A549 treated with GW870086 at 1 μM for 4 hours (cell line): ENCODE measurements around the gene PSMC3IP. TPM values are rescaled to one million over a fixed set of nuclear protein-coding genes. Genes with fewer than 3 reads are reported as not detected.

Experiments used
- total RNA-seq: library from RNA; stranded (reverse); fragments of 200-300 nt; extraction: Qiagen RNA extraction; gene quantifications from 5 replicates; pipeline ENCODE4 v1.2.3, GENCODE V29; 2022; ENCODE audit warnings: low read depth

Gene PSMC3IP, protein sequence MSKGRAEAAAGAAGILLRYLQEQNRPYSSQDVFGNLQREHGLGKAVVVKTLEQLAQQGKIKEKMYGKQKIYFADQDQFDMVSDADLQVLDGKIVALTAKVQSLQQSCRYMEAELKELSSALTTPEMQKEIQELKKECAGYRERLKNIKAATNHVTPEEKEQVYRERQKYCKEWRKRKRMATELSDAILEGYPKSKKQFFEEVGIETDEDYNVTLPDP
- total RNA-seq, result 29.3 to 35.2 TPM (median 30.5 TPM) in 5 replicates

DNA sequence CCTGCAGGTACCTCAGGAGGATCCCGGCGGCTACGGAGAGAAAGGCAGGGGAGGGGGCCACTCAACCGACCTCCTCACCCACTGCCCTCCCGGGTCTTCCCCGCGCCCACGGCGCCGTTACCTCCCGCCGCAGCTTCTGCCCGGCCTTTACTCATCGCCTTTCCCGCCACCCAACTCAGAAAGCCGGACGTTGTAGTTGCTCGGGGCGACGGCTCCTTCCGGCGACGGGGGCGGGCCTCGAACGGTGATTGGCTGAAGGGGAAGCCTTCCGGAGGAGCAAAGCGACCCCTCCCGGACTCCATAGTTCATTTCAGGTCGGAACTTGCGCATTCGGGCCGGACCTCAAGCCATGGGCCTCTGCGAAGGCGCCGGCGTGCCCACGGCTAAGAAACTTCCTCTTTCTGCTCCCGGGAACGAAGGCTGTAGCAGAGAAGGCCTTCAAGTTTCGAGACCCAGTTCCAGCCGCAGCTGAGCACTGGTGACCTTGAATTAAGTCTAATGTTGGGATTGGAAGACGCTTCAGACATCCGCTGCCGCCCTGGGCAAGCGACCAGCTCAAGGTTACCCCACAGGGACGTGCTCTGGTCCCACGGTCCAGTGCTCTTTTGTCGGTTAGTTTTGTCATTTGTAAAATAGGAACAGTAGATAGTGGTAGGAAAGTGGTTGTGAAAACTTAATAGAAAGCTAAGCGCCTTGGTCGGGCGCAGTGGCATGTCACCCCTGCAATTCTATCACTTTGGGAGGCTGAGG is at the start of gene PSMC3IP:
TSS of gene PSMC3IP (minus strand) at position 198 of the 750 bp plus-strand sequence. CDS start at position 155, 43 bp downstream.

DNA sequence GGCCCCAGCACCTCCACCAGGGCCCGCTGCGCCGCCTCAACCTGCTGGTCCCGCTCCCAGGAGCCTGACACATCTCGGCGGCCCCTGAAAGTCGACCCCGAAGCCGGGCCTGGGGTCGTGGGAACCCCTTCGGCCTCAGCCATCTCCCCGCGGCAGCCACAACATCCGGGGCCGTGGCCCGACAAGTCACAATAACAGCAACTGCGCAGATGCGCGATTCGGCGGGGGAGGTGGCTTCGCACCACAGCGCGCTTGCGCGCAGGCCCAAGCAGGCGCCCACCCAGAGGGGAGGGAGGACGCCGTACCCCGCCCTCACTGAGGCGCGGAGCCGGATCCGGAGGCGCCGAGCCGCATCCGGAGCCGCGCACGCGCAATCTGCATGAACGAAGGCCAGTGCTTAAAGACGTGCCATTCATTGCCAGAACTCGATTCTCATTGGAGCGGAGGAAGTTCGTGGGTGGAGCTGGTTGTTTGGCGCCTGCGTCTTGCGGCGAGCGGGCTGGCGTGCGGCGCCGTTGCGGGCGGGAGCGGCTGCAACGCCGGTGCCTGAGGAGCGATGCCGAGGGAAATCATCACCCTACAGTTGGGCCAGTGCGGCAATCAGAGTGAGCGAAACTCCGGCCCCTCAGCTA is 31.8 kb upstream of the PSMC3IP start, which contains the start of the genes RETREG3 and TUBG1:
TSS of gene RETREG3 (minus strand) at position 193 of the 632 bp plus-strand sequence. CDS start at position 143, 50 bp downstream.
TSS of gene TUBG1 (plus strand) at position 502 of the 632 bp plus-strand sequence. CDS start at position 557, 55 bp downstream.

DNA sequence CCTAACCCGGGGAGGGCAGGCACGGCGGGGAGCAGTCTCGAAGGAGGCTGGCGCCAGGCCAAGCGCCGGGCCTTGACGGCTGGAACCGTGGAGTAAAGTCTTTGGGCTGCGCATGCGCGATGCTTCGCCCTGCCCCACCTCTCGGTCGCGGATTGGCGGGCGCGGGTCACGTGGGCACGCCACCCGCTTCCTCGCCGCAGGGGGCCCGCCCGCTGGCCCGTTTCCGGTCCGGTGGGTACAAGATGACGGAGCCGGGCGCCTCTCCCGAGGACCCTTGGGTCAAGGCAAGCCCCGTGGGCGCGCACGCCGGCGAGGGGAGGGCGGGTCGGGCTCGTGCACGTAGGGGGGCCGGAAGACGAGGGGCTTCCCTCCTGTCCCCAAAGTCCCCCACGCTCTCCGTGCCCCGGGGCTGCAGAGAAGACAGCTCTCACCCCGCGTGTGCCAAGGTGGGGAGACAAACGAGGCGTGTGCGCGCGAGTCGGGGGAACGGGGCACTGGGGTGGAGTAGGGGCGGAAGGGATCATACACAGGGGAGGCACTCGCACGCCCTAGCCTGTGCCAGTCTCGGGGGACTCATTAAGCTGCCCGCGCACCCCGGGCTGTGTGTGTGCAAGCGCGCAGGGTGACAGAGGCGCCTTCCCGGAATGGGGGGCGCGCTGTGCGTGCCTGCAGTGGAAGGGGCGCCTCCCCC is 10.5 kb downstream of the PSMC3IP start, which contains the start of gene MLX:
TSS of gene MLX (plus strand) at position 218 of the 691 bp plus-strand sequence. CDS start at position 243, 25 bp downstream.

DNA sequence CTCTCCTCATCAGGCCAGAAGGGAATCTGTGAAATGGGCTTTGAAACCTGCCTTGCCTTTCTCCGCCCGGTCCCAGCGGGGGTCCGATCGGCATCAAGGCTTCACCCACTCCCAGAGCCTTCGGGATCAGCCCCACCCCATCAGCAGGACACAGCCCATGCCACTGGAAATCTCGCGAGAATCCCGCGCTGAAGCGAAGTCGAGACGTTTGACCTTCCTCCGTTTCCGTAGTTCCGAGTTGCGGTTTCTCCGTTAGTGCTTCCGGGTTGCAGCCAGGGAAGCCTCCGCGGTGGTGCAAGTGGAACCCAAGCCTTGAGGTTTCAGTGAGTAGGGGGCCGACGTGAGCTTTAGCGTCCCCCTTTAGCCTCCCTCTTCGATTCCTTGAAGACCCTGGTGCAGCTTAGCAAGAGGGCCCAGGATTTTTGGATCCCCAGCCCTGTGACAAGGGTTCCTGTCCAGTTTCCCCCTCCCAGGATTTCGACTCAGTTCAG is 15.6 kb downstream of the PSMC3IP start, which contains the start of gene COASY:
TSS of gene COASY (plus strand) at position 252 of the 491 bp plus-strand sequence. CDS start 475 bp downstream, outside the sequence.

DNA sequence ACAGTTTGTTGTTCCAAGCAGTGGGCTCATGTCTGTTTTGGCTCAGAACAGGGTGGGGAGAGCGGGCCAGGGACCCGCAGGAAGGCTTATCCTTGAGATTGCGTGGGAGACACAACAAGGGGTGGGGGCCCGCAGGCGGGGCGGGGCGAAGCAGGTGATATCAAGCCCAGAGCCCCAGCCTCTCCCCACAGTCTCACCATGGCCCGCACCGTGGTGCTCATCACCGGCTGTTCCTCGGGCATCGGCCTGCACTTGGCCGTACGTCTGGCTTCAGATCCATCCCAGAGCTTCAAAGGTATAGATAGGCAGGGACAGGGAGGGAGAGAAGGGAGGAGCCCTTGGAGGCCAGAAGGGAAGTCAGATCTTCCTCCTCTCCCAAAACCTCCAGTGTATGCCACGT is 24.8 kb downstream of the PSMC3IP start, which contains the start of gene HSD17B1:
TSS of gene HSD17B1 (plus strand) at position 188 of the 400 bp plus-strand sequence. CDS start at position 199, 11 bp downstream.

DNA sequence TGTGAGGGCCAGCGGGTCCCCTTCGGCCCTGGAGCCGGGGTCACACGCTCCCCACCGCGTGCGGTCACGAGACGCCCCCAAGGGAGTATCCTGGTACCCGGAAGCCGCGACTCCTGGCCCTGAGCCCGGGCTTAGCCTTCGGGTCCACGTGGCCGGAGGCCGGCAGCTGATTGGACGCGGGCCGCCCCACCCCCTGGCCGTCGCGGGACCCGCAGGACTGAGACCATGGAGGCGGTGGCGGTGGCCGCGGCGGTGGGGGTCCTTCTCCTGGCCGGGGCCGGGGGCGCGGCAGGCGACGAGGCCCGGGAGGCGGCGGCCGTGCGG is 41.5 kb downstream of the PSMC3IP start, which contains the start of gene NAGLU:
TSS of gene NAGLU (plus strand) at position 194 of the 324 bp plus-strand sequence. CDS start at position 226, 32 bp downstream.

Other genes with a start within 250 kb of the PSMC3IP start
- 69.4 to 84.9 TPM (median 81.2 TPM) in 5 replicates for gene STAT3, start 189.3 kb downstream of the PSMC3IP start, total RNA-seq
- gene CAVIN1, start 154.5 kb downstream of the PSMC3IP start, total RNA-seq, result 377 to 438 TPM (median 432 TPM) in 5 replicates
- gene ATP6V0A1, start 118.9 kb downstream of the PSMC3IP start, total RNA-seq, result 33.4 to 44.5 TPM (median 40.8 TPM) in 5 replicates
- gene NAGLU, start 41.5 kb downstream of the PSMC3IP start, total RNA-seq, result 31.6 to 46.5 TPM (median 43.8 TPM) in 5 replicates
- 1.2 to 1.7 TPM (median 1.2 TPM) in 5 replicates for gene HSD17B1, start 24.8 kb downstream of the PSMC3IP start, total RNA-seq
- gene COASY, start 15.6 kb downstream of the PSMC3IP start, total RNA-seq, result 102 to 133 TPM (median 124 TPM) in 5 replicates
- gene MLX, start 10.6 kb downstream of the PSMC3IP start, total RNA-seq, result 59.1 to 69.5 TPM (median 65.1 TPM) in 5 replicates
- 24.4 to 27.7 TPM (median 26.4 TPM) in 5 replicates for gene RETREG3, start 31.6 kb upstream of the PSMC3IP start, total RNA-seq
- gene TUBG1, start 32.0 kb upstream of the PSMC3IP start, total RNA-seq, result 131 to 148 TPM (median 141 TPM) in 5 replicates
- gene TUBG2, start 81.6 kb upstream of the PSMC3IP start, total RNA-seq, result 18.8 to 25.6 TPM (median 22.8 TPM) in 5 replicates
- 14.2 to 21.2 TPM (median 17.9 TPM) in 5 replicates for gene PLEKHH3, start 99.3 kb upstream of the PSMC3IP start, total RNA-seq
- 0.25 to 0.41 TPM (median 0.32 TPM) in 5 replicates for gene CCR10, start 104.1 kb upstream of the PSMC3IP start, total RNA-seq
- gene CNTNAP1, start 104.8 kb upstream of the PSMC3IP start, total RNA-seq, result 4.4 to 6.3 TPM (median 5.4 TPM) in 5 replicates
- gene EZH1, start 167.3 kb upstream of the PSMC3IP start, total RNA-seq, result 9.2 to 11.7 TPM (median 10.5 TPM) in 5 replicates
- 0.65 to 1.7 TPM (median 1.4 TPM) in 5 replicates for gene RAMP2, start 183.5 kb upstream of the PSMC3IP start, total RNA-seq
- gene VPS25, start 195.7 kb upstream of the PSMC3IP start, total RNA-seq, result 121 to 129 TPM (median 125 TPM) in 5 replicates
- 0.90 to 1.1 TPM (median 1.0 TPM) in 5 replicates for gene WNK4, start 202.9 kb upstream of the PSMC3IP start, total RNA-seq
- 125 to 149 TPM (median 135 TPM) in 5 replicates for gene COA3, start 221.0 kb upstream of the PSMC3IP start, total RNA-seq
- 0.05 to 0.08 TPM (median 0.06 TPM) in 3 of 5 replicates, not detected in the others for gene CNTD1, start 221.1 kb upstream of the PSMC3IP start, total RNA-seq
- gene BECN1, start 246.6 kb upstream of the PSMC3IP start, total RNA-seq, result 76.1 to 101 TPM (median 78.7 TPM) in 5 replicates